Stimulated activated naive CD8-positive, alpha-beta T cell treated with anti-CD3 and anti-CD28 coated beads, Interleukin-15, Interleukin-2, amounts not matched to agents 100 U/mL and 50 U/mL, for 24 hours (primary cell): ENCODE results near the gene ERRFI1.
"Not testable (repeated sequence)": the region's sequence is repeated elsewhere in the genome, so short reads cannot be mapped to it uniquely, and the experiment has no call there.

Source experiments
- ATAC-seq: fragments of 150-1000 bp; cut with Tn5 transposase; one replicate; pipeline ENCODE4 v1.10.0; 2021
- DNase-seq: peaks from one replicate; pipeline ENCODE4 v3.0.0; 2021

Gene ERRFI1

GRCh38 chr1:8026153-8026975 is at the start of gene ERRFI1:
Gene ERRFI1, minus strand, starts transcription at chr1:8026309. Its CDS starts 10,690 bp downstream, at chr1:8015619.
- DNase-seq: peak; percentile 91
- ATAC-seq: peak; percentile 95

GRCh38 chr1:8075511-8076051 is 49.5 kb upstream of the ERRFI1 start:
- DNase-seq (no peak), ATAC-seq (no peak)

- DNase-seq (no peak), ATAC-seq (no peak)
Observed at GRCh38 chr1:8073112-8073855, 47.2 kb upstream of the ERRFI1 start.

- ATAC-seq (no peak), DNase-seq (no peak)
Observed at GRCh38 chr1:8070381-8070811, 44.3 kb upstream of the ERRFI1 start.

GRCh38 chr1:8069614-8070320 is 43.7 kb upstream of the ERRFI1 start:
- ATAC-seq, DNase-seq: not testable (repeated sequence)

GRCh38 chr1:8065369-8065768 is 39.3 kb upstream of the ERRFI1 start:
- no peak for ATAC-seq
- no peak for DNase-seq

GRCh38 chr1:8063298-8064036 is 37.4 kb upstream of the ERRFI1 start:
- no peak for DNase-seq
- no peak for ATAC-seq

GRCh38 chr1:8062861-8063260 is 36.8 kb upstream of the ERRFI1 start:
- ATAC-seq (no peak), DNase-seq (no peak)

GRCh38 chr1:8061673-8062386 is 35.7 kb upstream of the ERRFI1 start:
- DNase-seq: no peak

GRCh38 chr1:8061210-8061609 is 35.1 kb upstream of the ERRFI1 start:
- no peak for ATAC-seq
- no peak for DNase-seq

More at GRCh38 chr1:8061673-8062386, 35.7 kb upstream of the ERRFI1 start:
- no peak for ATAC-seq

- DNase-seq (no peak), ATAC-seq (no peak)
Observed at GRCh38 chr1:8059161-8059622, 33.1 kb upstream of the ERRFI1 start.

GRCh38 chr1:8057779-8058178 is 31.7 kb upstream of the ERRFI1 start:
- not testable (repeated sequence) for DNase-seq, ATAC-seq

GRCh38 chr1:8055973-8056372 is 29.9 kb upstream of the ERRFI1 start:
- ATAC-seq: no peak
- no peak for DNase-seq

GRCh38 chr1:8053878-8054567 is 27.9 kb upstream of the ERRFI1 start:
- DNase-seq (no peak), ATAC-seq (no peak)

- ATAC-seq (no peak), DNase-seq (no peak)
Observed at GRCh38 chr1:8051650-8052049, 25.5 kb upstream of the ERRFI1 start.

- not testable (repeated sequence) for ATAC-seq, DNase-seq
Observed at GRCh38 chr1:8049229-8049628, 23.1 kb upstream of the ERRFI1 start.

GRCh38 chr1:8047686-8048445 is 21.8 kb upstream of the ERRFI1 start:
- no peak for ATAC-seq
- no peak for DNase-seq

- ATAC-seq: no peak
- DNase-seq: no peak
Observed at GRCh38 chr1:8047112-8047511, 21.0 kb upstream of the ERRFI1 start.

GRCh38 chr1:8046391-8046790 is 20.3 kb upstream of the ERRFI1 start:
- ATAC-seq (no peak), DNase-seq (no peak)
